ENCODE data around the gene CHEK2.

DNA sequence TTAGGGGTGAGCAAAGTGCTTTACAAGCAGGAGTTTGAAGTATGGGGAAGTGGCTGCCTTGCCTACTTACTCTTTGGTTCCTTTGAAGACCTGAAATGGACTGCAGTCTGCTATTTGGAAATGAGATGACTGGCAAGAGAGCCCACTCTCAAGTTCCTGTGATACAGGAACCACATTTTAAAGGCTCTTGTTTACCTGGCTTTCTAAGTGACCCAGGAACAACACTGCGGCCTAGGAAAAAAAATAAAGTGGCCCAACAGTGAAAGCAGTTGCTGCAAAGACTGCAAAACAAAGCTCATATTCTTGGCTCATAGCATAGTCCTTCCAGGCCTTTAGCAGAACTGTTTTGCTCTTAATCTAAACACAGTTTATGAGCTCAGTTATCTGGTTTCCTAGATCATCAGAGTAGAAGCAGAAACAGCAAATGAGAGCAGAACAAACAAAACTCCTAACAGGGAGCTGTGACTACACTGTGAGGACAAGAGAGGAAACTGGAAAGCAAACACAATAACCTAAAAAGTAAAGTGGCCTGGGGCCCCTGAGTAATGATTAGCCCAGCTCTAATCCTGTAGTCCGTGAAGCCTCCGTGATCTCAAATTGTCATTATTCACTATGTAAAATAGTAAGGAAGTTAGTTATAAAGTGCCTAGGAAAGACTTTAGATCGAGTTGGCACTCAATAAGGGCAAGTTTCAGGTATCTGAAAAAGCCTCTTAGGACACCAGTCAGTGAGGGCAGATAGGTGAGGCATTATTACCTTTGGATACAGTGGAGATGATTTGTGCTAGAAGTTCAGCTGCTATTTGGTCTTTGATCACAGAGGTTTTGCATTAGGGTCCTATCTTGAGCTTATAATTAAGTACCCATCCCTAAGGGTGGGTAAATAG lies 42.4 kb upstream of the CHEK2 start:
- TF ChIP-seq MAZ (IDR thresholded peaks at IDR 0.05; ENCODE audit: borderline replicate concordance, low read depth, low read length), result no peak
- no peak for TF ChIP-seq CEBPB (IDR thresholded peaks at IDR 0.05; ENCODE audit: low read depth, low read length)
- no peak for TF ChIP-seq SMC3 (IDR thresholded peaks at IDR 0.05; ENCODE audit: low read depth, low read length)
- TF ChIP-seq, protein P1, sequence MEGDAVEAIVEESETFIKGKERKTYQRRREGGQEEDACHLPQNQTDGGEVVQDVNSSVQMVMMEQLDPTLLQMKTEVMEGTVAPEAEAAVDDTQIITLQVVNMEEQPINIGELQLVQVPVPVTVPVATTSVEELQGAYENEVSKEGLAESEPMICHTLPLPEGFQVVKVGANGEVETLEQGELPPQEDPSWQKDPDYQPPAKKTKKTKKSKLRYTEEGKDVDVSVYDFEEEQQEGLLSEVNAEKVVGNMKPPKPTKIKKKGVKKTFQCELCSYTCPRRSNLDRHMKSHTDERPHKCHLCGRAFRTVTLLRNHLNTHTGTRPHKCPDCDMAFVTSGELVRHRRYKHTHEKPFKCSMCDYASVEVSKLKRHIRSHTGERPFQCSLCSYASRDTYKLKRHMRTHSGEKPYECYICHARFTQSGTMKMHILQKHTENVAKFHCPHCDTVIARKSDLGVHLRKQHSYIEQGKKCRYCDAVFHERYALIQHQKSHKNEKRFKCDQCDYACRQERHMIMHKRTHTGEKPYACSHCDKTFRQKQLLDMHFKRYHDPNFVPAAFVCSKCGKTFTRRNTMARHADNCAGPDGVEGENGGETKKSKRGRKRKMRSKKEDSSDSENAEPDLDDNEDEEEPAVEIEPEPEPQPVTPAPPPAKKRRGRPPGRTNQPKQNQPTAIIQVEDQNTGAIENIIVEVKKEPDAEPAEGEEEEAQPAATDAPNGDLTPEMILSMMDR (conservative IDR thresholded peaks at IDR 0.05; ENCODE audit: low read depth, low read length), result no peak
- TF ChIP-seq, protein P2, sequence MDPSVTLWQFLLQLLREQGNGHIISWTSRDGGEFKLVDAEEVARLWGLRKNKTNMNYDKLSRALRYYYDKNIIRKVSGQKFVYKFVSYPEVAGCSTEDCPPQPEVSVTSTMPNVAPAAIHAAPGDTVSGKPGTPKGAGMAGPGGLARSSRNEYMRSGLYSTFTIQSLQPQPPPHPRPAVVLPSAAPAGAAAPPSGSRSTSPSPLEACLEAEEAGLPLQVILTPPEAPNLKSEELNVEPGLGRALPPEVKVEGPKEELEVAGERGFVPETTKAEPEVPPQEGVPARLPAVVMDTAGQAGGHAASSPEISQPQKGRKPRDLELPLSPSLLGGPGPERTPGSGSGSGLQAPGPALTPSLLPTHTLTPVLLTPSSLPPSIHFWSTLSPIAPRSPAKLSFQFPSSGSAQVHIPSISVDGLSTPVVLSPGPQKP (IDR thresholded peaks at IDR 0.05; ENCODE audit: borderline replicate concordance, low read depth, low read length), result no peak
- TF ChIP-seq MXI1 (IDR thresholded peaks at IDR 0.05; ENCODE audit: borderline replicate concordance, low read depth, low read length), result no peak
- TF ChIP-seq, protein P3, sequence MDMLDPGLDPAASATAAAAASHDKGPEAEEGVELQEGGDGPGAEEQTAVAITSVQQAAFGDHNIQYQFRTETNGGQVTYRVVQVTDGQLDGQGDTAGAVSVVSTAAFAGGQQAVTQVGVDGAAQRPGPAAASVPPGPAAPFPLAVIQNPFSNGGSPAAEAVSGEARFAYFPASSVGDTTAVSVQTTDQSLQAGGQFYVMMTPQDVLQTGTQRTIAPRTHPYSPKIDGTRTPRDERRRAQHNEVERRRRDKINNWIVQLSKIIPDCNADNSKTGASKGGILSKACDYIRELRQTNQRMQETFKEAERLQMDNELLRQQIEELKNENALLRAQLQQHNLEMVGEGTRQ (IDR thresholded peaks at IDR 0.05; ENCODE audit: low read depth, low read length), result no peak
- TF ChIP-seq POLR2A (IDR thresholded peaks at IDR 0.05; ENCODE audit: low read depth, low read length), result no peak
- TF ChIP-seq MAFK (IDR thresholded peaks at IDR 0.05; ENCODE audit: low read depth, low read length), result no peak
